Activated CD4-positive, alpha-beta T cell treated with anti-CD3 and anti-CD28 coated beads for 4 hours (primary cell): Measurements from ENCODE around the gene DUSP22.

Source experiments
- DNase-seq, 2 donors: peaks; one replicate each; pipeline ENCODE4 v3.0.0-alpha.2; 2020

The DUSP22 gene

GRCh38 chr6:340991-341827 is 48.9 kb downstream of the DUSP22 start:
- no peak for DNase-seq

DNA sequence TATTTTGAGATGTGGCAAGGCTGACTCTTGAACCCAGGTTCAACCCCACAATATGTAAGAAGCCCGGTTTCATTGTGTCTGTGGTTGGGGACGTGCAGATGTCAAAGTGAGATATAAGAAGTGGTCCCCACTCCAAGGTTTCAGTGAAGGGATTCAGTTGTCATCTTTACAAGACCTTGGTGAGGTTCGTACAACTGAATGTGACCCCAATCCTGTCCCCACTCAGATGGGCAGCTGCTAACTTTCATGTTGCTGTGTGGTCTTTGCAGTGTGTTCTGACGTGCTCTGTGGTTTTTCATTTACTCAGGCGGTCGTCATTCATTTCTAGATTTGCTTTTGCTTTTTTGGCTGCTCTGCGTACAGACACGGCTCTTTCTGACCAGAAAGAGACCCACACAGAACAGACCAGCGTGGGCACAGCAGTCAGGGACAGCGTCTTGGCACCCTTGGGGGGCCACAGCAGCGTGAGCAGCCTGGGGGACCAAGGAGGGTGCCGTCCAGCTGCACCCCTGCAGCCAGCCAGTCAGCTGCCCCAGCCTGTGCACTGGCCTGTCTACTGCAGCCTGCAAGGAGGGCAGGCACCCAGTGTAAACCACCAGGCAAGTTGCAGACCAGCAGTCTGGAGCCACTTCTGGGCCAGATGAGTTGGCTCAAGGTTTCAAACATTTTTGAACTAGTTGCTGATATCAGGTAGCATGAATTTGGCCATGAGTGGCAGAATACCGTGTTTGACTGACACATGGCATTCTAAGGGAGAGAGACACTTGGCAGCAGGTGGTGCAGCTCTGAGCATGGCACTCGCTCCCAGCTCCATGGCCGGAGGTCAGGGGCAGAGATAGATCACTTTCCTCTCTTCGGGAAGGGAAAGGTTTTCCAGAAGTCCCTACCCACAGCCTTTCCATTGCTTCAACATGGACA is 49.9 kb downstream of the DUSP22 start:
- DNase-seq, result no peak

GRCh38 chr6:342832-343179 is 50.5 kb downstream of the DUSP22 start:
- no peak for DNase-seq

DNA sequence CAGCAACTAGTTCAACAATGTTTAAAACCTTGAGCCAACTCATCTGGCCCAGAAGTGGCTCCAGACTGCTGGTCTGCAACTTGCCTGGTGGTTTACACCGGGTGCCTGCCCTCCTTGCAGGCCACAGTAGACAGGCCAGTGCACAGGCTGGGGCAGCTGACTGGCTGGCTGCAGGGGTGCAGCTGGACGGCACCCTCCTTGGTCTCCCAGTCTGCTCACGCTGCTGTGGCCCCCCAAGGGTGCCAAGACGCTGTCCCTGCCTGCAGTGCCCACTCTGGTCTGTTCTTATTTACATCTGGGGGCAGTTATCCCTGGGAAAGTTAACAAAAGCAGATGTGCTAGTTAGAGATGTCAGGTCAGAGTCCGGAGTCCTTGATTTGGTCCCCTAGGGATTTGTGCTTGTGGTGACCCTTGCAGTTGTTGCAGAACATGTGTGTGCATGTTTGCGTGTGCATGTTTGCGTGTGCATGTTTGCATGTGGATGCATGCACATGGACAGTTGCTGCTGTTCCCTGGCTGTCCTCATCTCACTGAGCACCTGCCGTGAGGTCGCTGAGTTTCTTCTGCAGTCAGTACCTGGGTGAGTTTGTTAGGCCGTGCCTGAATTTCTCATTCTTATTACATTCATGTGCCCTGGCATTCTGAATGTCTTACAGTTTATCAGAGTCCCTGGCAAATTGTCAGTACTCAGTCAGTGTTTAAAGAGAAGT is 51.1 kb downstream of the DUSP22 start:
- DNase-seq, result no peak

- DNase-seq, result no peak
Measured at GRCh38 chr6:343960-344815, 51.9 kb downstream of the DUSP22 start.

DNA sequence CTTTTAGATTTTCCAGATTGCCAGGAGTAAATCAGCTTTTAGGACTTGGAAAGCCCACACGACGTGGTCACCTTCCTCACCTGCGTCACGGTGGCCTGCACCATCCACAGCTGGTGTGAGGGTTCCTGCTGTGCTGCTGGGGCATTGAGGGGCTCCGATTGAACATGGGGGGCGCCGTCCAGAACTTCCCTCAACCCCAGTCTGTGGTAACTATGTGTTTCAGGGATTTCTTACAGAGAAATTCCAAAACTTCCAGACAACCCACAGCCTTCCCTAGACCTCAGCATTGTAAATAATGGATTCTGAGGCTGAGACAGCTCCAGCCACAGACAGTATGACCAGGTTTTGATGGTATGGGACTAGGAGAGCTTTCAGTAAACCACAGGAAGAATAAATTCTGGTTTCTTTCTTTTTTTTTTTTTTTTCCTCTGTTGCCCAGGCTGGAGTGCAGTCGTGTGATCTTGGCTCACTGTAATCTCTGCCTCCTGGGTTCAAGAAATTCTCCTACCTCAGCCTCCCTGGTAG is 52.6 kb downstream of the DUSP22 start:
- DNase-seq, result no peak

DNA sequence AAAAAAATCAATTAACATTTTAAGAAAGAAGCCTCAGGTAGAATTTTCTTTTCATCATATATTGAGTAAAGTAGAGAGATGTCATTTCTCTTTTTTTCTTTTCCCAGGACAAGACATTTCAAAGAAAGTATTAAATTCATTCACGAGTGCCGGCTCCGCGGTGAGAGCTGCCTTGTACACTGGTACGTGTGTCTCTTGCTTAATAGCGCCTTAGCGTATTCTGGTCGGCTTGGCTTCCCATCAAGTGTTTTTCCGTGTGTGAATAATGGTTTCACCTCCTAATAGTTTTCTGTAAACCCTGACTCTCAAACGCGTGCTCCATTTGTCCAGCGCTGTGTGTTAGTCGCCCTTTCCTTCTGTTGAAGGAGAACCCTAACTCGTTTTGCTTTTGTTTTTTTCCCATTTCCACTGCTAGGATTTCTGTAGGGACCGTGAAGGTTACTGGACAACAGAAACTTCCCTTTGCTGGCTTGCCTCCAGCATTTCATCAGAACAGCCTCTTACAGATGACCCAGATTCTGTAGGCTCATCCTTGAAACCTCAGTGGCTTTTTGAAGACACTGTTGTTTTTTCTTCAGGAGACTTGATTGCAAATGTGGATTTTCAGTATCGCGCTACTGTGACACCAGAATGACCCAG is 53.6 kb downstream of the DUSP22 start:
- DNase-seq, result no peak

DNA sequence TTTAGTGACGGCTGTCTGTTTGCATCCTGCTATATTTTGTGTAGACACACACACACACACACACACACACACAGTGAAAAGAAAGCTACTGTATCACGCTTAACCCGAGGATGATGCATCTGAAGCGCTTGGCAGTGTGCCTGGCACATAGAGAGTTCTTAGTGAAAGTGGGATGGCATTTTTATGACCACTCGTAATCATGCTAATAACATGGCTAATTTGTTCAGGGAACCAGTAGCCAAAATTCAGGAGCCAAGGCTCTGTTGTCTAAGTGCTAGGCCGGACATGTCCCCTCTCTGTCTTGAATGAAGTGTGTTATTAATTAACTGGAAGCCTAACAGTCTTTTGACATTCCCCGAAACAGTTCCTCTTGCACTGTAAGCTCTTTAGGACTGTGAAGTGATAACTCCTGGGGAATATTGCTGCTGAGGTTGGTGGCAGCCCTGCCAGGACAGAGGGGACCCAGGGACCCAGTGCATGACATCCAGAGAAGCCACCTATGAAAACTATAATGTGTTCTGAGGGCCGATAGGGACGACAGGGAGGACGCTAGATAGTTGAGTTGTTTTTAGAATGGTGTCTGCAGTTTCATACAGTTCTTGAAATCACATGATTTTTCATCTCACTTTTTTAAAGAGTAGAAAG is 54.2 kb downstream of the DUSP22 start:
- DNase-seq, result no peak

GRCh38 chr6:347232-347631 is 54.9 kb downstream of the DUSP22 start:
- DNase-seq, result no peak

DNA sequence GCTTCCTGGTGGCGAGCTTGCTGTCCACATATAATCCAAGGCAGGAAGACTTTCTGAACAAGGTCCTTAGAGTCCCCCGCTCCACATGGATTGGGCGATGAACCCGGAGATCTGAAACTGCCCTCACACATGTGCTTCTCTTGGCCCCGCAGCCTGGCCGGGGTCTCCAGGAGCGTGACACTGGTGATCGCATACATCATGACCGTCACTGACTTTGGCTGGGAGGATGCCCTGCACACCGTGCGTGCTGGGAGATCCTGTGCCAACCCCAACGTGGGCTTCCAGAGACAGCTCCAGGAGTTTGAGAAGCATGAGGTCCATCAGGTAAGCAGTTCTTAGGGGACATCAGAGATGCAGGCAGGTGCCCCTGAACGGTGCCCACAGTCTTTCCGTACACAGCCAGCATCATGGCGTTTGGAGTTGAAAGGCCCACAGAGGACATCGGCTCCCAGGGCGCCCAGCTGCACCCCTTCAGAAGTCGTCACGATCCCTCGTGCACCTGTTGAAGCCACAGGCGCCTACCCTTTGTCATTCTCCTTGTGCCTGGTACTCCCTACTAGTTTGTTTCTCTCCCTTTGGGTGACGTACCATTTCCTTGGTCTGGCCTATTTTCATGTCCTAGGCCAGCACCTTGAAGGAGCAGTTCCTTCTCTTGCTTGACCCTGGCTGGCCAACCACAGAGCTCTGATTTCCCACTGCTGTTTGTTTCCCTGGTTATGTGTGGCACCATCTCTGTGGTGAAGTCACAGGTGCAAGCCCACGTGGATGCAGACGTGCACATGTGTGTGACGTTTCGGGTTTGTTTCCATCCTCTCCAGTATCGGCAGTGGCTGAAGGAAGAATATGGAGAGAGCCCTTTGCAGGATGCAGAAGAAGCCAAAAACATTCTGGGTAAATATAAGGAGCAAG is 55.9 kb downstream of the DUSP22 start:
- DNase-seq, result no peak

DNA sequence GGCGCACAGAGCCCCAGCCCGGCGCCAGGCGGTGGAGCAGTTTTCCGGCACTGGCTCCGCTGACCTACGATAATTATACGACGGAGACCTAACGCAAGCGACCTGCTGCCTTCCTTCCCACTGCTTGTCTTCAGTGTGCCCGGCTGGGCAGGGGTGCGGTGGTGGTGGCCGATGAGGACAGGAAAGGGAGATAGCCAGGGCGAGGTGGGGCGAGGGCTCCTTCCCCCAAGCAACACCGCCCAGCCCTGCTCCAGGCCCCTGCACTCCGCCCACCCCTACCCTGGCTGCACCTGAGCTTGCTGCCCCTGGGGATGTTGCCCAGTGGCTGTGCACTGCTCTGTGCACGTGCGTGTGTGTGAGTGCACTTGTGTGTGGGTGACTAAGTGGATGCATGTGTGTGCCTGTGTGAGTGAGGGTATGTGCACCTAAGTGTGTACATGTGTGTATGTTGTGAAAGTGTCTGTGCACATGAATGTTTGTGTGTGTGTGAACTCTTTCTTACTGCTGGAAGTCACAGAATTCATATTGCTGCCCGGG is 56.6 kb downstream of the DUSP22 start:
- no peak for DNase-seq

DNA sequence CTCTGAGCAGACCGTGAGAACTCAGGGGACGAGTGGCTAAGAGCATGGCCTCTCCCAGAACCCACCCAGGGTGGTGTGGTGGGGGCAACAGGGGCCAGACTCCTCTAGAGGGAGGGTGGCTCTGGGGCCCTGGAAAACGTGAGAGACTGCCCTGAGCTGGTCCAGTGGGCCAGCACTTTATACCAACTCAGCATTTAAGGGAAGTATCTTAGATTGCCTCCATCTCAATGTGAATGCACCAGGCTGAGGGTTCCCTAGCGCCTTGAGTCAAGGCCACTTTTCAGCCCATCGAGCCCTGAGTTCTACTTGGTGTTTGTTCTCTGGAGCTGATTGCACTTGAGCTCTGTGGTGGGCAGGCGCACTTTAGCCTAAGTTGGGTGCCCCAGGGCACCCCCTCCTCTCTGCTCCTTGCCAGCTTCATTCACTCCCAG is 57.2 kb downstream of the DUSP22 start:
- DNase-seq, result no peak

- DNase-seq, result no peak
Measured at GRCh38 chr6:350371-350770, 58.1 kb downstream of the DUSP22 start.

GRCh38 chr6:351011-351866 is 59.0 kb downstream of the DUSP22 start:
- no peak for DNase-seq

- no peak for DNase-seq
Measured at GRCh38 chr6:351867-352289, 59.6 kb downstream of the DUSP22 start.

GRCh38 chr6:352474-352873 is 60.2 kb downstream of the DUSP22 start:
- no peak for DNase-seq

DNA sequence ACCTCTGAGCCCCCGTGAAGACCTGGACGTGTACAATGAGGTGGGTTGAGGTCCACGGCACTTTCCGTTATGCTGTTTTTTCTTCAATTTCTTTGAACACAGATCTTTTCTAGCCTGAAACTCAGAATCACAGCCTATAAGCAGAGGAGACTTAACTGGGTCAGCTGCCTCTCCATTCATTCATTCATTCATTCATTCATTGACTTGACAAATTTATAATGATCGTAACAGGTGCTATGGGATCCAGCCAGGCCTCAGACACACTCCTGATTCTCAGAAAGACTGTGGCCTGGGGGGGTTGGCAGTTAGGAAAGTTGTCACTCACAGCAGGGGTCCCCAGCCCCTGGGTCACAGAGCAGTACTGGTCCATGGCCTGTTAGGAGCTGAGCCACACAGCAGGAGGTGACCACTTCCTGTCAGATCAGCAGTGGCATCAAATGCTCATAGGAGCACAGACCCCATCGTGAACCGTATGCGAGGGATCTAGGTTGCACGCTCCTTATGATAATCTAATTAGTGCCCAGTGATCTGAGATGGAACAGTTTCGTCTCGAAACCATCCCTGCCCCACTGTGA is 60.7 kb downstream of the DUSP22 start:
- no peak for DNase-seq
